ENCODE data around the gene SPATA31C2.
"Not testable (repeated sequence)": the region's sequence is repeated elsewhere in the genome, so short reads cannot be mapped to it uniquely, and the experiment has no call there.

Gene SPATA31C2

DNA sequence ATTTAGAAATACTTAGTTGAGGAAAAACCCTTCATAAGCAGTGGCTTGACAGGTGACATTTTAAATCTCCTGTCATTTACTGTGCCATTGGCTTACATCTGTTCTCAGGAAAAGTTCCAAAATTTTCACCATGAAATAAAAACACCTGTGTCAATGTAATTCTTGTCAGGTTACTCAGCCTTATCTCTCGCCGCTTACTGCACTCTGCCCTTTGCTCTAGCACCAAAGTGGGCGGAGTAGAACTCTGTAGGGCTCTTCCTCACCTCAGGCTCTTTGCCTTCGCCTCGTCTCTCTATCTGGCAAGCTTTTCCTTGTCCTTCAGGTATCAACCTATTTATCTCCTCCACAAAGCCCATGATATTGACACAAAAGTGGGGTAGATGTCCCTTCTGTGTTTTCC, 20.2 kb downstream of the SPATA31C2 start:
- not testable (repeated sequence) for DNase-seq

DNA sequence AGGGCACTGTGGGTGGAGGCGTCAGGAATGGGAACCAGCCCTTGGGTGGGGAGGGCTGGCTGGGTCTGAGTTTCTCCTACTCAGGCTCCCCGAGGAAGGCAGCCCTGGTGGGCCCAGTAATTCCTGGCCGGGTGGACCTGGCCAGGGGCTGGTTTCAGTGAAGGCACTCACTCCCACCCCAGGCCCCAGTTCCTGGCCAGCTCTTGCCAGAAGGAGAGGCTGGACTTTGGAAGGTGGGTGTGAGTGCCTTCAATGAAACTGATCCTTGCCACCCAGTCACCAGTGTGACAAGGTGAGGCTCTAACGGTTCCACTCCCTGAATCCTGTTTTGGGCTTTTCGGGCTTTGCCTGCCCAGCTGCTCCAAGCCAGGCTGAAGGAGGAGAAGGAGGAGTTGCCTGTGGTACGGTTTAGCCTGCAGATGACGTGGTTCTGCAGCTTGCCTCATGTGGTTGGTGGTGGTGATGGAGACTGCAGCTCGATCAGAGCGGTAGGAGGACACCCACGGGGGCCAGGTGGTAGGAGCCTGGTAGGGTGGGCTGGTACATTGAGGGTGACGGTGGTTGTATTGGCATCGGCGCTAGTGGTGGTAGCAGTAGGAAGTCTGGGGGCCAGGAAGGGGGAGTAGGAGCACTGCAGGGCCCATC, 23.2 kb downstream of the SPATA31C2 start:
- DNase-seq, result not testable (repeated sequence)

DNA sequence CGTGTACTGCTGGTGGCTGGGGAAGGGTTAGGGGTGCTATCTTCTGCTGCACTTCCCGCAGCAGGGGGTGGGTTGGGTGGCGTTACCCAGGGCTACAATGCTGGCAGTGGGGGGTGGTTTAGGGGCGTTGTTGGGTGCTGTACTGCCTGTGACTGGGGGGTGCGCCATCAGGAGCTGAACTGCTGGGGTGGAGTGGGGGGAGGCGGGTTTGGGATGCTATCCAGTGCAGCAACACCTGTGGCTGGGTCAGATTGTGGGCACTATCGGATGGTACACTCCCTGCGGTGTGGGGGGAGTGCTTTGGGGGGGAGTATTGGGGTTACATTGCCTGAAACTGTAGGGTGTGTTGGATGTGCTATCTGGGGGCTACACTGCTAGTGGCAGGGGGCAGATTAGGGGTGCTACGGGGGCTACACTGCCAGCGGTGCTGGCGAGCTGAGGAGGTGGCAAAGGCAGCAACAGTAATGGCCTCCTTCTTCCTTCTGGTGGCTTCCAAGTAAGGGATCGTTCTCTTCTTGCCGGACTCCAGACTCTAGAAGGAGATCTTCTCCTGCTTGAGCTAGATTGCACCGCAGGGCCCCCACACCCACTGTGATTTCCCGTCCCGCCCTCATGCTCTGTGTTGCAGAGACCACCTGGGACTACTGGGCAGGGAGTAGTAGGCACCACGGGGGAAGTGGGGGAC, 23.9 kb downstream of the SPATA31C2 start:
- DNase-seq, result not testable (repeated sequence)

DNA sequence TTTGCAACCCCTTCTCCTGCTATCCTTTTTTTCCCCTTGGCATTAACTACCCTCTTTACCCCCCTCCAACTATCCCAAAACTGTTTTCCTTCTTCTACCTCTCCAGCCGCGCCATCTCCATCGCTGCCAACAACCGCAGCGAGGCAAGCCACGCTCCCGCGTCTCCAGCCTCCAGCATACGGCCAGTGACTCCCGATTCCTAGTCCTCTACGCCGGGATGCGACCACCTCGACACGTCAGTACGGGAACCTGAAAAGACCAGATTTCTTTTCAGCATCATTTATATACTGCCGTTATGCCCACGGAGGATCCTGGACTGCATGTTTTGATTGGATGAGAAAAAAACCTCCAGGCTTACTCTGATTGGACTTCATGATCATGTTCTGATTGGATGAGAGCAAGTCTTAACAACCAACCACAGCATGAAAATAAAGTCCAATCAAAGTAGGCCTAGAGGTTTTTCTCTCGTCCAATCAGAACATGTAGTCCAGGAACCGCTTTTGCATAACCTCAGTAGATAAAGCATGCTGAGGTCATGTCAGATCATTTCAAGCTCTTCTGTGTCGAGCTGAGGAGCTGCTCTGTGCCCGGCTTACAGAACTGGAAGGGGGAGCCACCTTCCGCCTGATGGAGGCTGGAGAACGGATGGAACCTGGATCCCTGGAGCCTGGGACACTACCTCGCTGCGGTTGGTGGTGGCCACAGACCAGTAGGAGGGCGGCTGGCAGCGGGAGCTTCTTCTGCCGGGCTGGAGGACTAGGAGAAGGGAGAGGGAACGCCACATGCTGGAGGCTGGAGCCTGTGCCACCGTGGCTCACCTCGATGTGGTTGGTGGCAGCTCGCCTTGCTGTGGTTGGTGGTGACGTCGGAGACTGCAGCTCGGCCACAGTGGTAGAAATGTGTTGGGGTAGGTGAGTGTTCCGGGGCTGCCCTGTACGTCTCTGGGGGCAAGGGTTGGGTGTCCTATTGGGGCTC, 24.8 kb downstream of the SPATA31C2 start:
- DNase-seq, result not testable (repeated sequence)

DNA sequence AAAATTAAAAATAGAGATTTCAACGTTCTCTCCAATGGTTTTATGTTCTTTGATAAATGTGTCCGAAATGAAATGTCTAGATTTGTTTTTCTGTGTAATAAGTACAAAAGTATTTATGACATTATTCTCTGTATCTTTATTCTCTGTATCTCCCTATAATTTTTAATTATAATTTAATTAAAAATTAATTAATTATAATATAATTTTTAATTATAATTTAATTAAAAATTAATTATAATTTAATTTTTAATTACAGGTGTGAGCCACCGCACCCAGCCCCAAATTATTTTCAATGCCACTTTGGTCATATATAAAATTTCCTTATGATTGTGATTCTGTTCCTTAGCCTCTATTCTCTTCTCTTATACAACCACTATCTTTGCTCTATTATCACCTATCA, 28.2 kb downstream of the SPATA31C2 start:
- DNase-seq, result no peak

DNA sequence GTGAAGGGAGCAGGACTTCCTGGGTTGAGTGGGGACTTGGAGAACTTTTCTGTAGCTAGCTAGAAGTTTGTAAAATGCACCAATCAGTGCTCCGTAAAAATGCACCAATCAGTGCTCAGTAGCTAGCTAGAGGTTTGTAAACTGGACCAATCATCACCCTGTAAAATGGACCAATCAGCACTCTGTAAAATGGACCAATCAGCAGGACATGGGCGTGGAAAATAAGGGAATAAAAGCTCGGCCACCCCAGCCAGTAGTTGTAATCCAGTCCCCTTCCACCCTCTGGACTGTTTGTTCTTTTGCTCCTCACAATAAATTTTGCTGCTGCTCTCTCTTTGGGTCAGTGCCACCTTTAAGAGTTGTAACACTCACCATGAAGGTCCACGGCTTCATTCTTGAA, 29.5 kb downstream of the SPATA31C2 start:
- no peak for DNase-seq

DNA sequence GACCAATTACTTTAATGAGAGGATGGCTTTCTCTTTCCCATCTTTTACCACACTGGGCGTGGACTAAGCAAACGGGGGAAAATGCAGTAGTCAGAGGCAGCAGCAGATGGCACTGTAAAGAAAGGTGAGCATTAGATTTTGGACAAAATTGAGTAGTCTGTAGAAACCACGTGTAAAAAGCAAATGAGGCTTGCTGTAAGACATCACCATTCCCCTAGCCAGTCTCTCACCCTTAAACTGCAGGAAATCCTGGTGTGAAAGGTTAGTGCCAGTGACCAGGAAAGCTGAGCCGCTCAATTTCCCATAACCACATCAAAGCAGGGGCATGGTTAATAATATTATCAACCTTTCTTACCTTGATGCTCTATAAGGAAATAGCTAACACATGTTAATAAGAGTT, 31.8 kb downstream of the SPATA31C2 start:
- peak; percentile 21 to 31 for DNase-seq

DNA sequence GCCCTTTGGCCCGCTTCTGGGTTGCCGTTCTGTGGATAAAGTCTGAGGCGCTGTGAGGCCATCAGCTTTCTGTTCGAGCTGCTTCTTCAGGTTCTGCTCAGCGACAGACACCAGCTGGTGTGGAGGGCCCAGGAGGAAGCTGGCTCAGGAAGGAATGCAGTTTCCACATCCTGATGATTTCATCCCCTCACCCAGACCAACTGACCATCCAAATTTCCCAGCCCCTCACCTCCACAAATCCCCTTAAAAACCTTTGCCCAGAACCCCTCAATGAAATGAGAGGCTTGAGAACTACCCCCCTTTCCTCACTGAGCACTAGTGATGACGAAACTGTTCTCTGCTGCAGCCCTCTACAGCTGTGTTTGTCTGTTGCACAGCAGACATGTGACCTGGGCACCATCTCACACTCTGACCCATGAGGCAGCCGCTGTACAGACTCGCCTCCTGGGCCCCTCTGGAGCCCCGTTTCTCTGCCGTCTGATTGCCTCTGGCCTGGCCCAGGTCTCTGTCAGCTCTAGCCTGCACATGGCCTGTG, 45.4 kb downstream of the SPATA31C2 start:
- no peak for DNase-seq

DNA sequence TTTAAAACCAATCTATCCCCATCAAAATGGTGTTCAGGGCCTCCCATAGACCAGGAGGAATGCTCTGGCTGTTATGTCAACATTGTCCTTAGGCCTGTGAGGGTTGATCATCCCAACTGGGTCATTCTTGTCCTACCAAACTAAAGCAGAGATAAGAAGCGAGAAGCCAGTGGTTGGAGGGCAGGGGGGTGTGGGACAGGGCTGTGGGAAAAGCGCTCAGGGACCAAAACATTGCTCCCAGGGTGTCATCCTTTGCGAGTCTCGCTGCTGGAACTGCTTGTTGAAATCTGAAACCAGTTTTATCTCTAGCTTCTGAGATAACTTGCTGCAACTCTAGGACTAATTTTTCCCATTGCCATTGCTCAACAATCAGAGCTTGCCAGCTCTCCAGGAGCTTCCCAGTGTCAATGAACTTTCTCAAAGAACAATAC, 48.1 kb downstream of the SPATA31C2 start:
- DNase-seq, result no peak

DNA sequence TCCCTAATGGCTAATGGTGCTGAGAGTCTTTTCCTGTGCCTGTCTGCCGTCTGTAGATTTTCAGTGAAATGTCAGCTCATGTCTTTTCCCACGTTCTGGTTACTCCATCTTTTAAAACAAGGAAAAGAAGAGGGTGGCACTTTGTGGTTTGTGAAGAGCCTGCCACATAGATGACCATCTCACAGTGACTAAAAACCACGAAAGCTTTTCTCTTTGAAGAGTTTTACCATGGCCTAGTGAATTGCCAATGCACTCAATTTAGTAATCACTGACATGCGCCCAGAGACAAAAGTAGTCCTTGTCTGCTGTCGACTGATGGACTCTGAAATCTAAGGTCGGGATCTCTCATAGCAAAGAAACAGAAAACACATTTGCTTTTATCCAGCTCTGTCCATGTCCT, 50.4 kb downstream of the SPATA31C2 start:
- no peak for DNase-seq

DNA sequence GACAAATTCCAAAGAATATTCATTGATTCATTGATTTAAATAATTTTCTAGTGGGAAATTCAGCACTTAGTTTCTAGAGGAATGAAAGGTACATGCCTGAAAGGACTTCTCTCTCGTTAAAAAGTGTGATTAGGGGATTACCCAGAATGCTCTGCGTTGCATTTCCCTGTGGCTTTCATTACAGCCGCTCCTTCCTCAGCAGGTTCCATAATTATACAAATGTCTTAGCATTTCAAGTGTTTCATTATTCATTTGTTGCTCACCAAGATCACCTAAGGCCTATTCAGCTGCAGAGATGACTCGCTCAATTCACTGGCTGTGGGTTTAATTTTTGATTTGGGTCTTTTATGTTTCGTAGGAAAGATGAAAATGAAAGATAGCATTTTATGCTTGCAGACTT, 52.8 kb downstream of the SPATA31C2 start:
- no peak for DNase-seq

DNA sequence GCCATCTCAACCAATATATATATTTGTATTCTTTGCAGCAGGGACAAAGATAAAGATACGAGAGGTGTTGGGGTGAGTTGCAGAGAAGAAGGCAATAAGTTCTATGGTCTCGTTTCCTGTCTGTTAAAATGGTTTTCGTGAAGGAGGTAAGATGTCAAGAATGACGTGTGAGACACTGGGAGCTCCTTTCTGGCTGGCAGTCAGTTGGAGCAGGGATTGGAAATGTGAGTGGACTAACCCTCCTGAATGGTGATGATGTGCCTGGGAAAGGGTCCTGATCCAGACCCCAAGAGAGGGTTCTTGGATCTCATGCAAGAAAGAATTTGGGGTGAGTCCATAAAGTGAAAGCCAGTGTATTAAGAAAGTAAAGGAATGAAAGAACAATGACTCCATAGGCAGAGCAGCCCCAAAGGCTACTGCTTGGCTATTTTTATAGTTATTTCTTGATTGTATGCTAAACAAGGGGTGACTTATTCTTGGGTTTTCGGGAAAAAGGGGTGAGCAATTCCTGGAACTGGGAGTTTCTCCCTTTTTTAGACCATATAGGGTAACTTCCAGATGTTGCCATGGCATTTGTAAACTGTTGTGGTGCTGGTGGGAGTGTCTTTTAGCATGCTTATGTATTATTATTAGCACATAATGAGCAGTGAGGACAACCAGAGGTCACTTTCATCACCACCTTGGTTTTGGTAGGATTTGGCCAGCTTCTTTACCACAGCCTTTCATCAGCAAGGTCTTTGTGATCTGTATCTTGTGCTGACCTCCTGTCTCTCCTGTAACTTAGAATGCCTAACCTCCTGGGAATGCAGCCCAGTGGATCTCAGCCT, 53.7 kb downstream of the SPATA31C2 start:
- no peak for DNase-seq
